ENCODE measurements around the gene OSBPL6. TPM values are rescaled to one million over a fixed set of nuclear protein-coding genes. Genes with fewer than 3 reads are reported as not detected.
"Not testable (repeated sequence)": the region's sequence is repeated elsewhere in the genome, so short reads cannot be mapped to it uniquely, and the experiment has no call there.

Gene OSBPL6
- total RNA-seq, 1 experiment from 2014 or later = 43.1 TPM

DNA sequence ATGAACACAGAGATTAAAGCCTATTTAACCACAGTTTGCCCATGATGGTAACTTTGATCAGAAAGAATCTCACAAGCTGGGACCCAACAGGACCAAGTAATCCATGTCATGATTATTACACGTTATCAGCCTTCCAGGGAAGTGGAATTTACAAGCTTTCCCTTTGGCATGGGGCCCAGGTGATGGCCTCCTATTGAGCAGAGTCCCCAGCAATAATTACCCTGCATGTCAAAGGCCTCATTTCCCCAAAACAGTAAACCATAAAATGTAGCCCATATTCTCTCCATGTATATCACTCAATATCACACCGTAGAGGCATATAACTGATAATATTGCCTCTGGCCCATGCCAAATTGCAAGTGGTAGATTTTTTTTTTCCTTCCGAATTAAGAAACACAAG, 217.7 kb downstream of the OSBPL6 start:
- no peak for DNase-seq (ENCODE audit: unreplicated experiment)
- Mint-ChIP-seq H3K36me3 (ENCODE audit: insufficient read depth, unreplicated experiment) (peaks cover 4% of the 10 kb centered on the region), H3K27ac (ENCODE audit: low read depth, unreplicated experiment) (no peak overlapping the region), H3K27me3 (ENCODE audit: insufficient read depth, unreplicated experiment) (no peaks in the 10 kb centered on the region), H3K4me3 (ENCODE audit: unreplicated experiment) (no peak overlapping the region), H3K9me3 (ENCODE audit: unreplicated experiment) (no peaks in the 10 kb centered on the region), H3K4me1 (ENCODE audit: insufficient read depth, unreplicated experiment) (peaks cover 14% of the 10 kb centered on the region)
- ChIA-PET CTCF (interaction anchor here (0.6 to 9.5 kb wide), 7 partner anchors 10 to 849 kb away, joined by 3 to 180 read pairs (median 7); no protein-coding TSS in a partner anchor), POLR2A (interaction anchor here (1.1 to 4.7 kb wide), 6 partner anchors 8 to 140 kb away, joined by 3 to 64 read pairs (median 26); partner anchors contain the start of genes PJVK and PRKRA)
- intact Hi-C loops (cut with micrococcal nuclease) = loop anchor here (10.0 kb wide), 1 partner anchor 617 kb away; no protein-coding TSS in a partner anchor
- TF ChIP-seq, protein P1, sequence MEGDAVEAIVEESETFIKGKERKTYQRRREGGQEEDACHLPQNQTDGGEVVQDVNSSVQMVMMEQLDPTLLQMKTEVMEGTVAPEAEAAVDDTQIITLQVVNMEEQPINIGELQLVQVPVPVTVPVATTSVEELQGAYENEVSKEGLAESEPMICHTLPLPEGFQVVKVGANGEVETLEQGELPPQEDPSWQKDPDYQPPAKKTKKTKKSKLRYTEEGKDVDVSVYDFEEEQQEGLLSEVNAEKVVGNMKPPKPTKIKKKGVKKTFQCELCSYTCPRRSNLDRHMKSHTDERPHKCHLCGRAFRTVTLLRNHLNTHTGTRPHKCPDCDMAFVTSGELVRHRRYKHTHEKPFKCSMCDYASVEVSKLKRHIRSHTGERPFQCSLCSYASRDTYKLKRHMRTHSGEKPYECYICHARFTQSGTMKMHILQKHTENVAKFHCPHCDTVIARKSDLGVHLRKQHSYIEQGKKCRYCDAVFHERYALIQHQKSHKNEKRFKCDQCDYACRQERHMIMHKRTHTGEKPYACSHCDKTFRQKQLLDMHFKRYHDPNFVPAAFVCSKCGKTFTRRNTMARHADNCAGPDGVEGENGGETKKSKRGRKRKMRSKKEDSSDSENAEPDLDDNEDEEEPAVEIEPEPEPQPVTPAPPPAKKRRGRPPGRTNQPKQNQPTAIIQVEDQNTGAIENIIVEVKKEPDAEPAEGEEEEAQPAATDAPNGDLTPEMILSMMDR (IDR thresholded peaks at IDR 0.05; ENCODE audit: unreplicated experiment) = no peak
- no TSS peak for BruUV-seq (replicated peaks)

- not testable (repeated sequence) for H3K9me3 Mint-ChIP-seq (ENCODE audit: unreplicated experiment); H3K36me3 Mint-ChIP-seq (ENCODE audit: insufficient read depth, unreplicated experiment); DNase-seq (ENCODE audit: unreplicated experiment); H3K27me3 Mint-ChIP-seq (ENCODE audit: insufficient read depth, unreplicated experiment); BruUV-seq (replicated peaks)
- H3K27ac Mint-ChIP-seq (ENCODE audit: low read depth, unreplicated experiment) = peak overlapping the region; percentile 91
- intact Hi-C loops (cut with micrococcal nuclease) = loop anchor here (10.0 kb wide), 1 partner anchor 618 kb away; no protein-coding TSS in a partner anchor
- peak overlapping the region; percentile 96 for H3K4me3 Mint-ChIP-seq (ENCODE audit: unreplicated experiment)
- CTCF ChIA-PET = interaction anchor here (0.6 to 9.5 kb wide), 10 partner anchors 11 to 300 kb away, joined by 3 to 180 read pairs (median 11); partner anchors contain the start of gene RBM45
- POLR2A ChIA-PET = interaction anchor here (0.8 to 7.5 kb wide), 11 partner anchors 9 to 300 kb away, joined by 3 to 64 read pairs (median 22); partner anchors contain the start of genes OSBPL6, PJVK, PRKRA and RBM45
- H3K4me1 Mint-ChIP-seq (ENCODE audit: insufficient read depth, unreplicated experiment) = peaks cover 15% of the 10 kb centered on the region
Measured at GRCh38 chr2:178412453-178412852, 218.1 kb downstream of the OSBPL6 start.

GRCh38 chr2:178413472-178414265, 219.4 kb downstream of the OSBPL6 start:
- DNase-seq (ENCODE audit: unreplicated experiment) = peak; percentile 78
- TF ChIP-seq, protein P1 (IDR thresholded peaks at IDR 0.05; ENCODE audit: unreplicated experiment) = no peak
- Mint-ChIP-seq H3K4me1 (ENCODE audit: insufficient read depth, unreplicated experiment) (peaks cover 27% of the 10 kb centered on the region), H3K27me3 (ENCODE audit: insufficient read depth, unreplicated experiment) (no peaks in the 10 kb centered on the region), H3K4me3 (ENCODE audit: unreplicated experiment) (peak overlapping the region; percentile 96), H3K9me3 (ENCODE audit: unreplicated experiment) (no peaks in the 10 kb centered on the region), H3K36me3 (ENCODE audit: insufficient read depth, unreplicated experiment) (peaks cover 4% of the 10 kb centered on the region), H3K27ac (ENCODE audit: low read depth, unreplicated experiment) (peak overlapping the region; percentile 91)
- CTCF ChIA-PET = interaction anchor here (0.6 to 9.5 kb wide), 38 partner anchors 10 to 1250 kb away, joined by 3 to 180 read pairs (median 4); partner anchors contain the start of genes OSBPL6, PLEKHA3 and RBM45
- intact Hi-C loops (cut with micrococcal nuclease) = loop anchor here (1.0 to 10.0 kb wide), 6 partner anchors 16 to 619 kb away; partner anchors contain the start of genes OSBPL6 and RBM45
- POLR2A ChIA-PET = interaction anchor here (0.6 to 7.5 kb wide), 28 partner anchors 10 to 429 kb away, joined by 3 to 64 read pairs (median 8); partner anchors contain the start of genes OSBPL6, PJVK, PRKRA and RBM45
- no TSS peak for BruUV-seq (replicated peaks)

GRCh38 chr2:178414266-178415247, 220.2 kb downstream of the OSBPL6 start:
- intact Hi-C loops (cut with micrococcal nuclease) = loop anchor here (1.0 to 10.0 kb wide), 7 partner anchors 17 to 620 kb away; partner anchors contain the start of genes OSBPL6 and RBM45
- TSS peak; percentile 85 for BruUV-seq (replicated peaks)

More at GRCh38 chr2:178414266-178415247, 220.2 kb downstream of the OSBPL6 start:
- peak; percentile 98 for DNase-seq (ENCODE audit: unreplicated experiment)
- H3K4me1 Mint-ChIP-seq (ENCODE audit: insufficient read depth, unreplicated experiment) = peaks cover 27% of the 10 kb centered on the region
- peak overlapping the region; percentile 91 for H3K27ac Mint-ChIP-seq (ENCODE audit: low read depth, unreplicated experiment)
- peak overlapping the region; percentile 96 for H3K4me3 Mint-ChIP-seq (ENCODE audit: unreplicated experiment)
- TF ChIP-seq, protein P1 (IDR thresholded peaks at IDR 0.05; ENCODE audit: unreplicated experiment) = peak; percentile 71
- ChIA-PET CTCF (interaction anchor here (0.6 to 9.5 kb wide), 46 partner anchors 9 to 1249 kb away, joined by 3 to 180 read pairs (median 4); partner anchors contain the start of genes OSBPL6, PLEKHA3 and RBM45), POLR2A (interaction anchor here (0.6 to 7.5 kb wide), 34 partner anchors 11 to 430 kb away, joined by 3 to 64 read pairs (median 6); partner anchors contain the start of genes OSBPL6, PJVK, PRKRA and RBM45)
- H3K36me3 Mint-ChIP-seq (ENCODE audit: insufficient read depth, unreplicated experiment) = peaks cover 5% of the 10 kb centered on the region
- H3K27me3 Mint-ChIP-seq (ENCODE audit: insufficient read depth, unreplicated experiment) = no peaks in the 10 kb centered on the region
- H3K9me3 Mint-ChIP-seq (ENCODE audit: unreplicated experiment) = no peaks in the 10 kb centered on the region

All from MCF 10A (cell line).